GM18907 (cell line): ENCODE measurements around the gene COL4A2.
"Not testable (repeated sequence)": the region's sequence is repeated elsewhere in the genome, so short reads cannot be mapped to it uniquely, and the experiment has no call there.

ENCODE experiments used
- ATAC-seq: cut with Tn5 transposase; IDR thresholded peaks from one replicate; pipeline ENCODE4 v1.9.1; 2021; ENCODE audit warnings: mild to moderate bottlenecking, moderate library complexity; ENCODE audit not compliant: unreplicated experiment

The COL4A2 gene

GRCh38 chr13:110484290-110485048 is 177.4 kb downstream of the COL4A2 start:
- no peak for ATAC-seq

GRCh38 chr13:110485604-110486003 is 178.5 kb downstream of the COL4A2 start:
- ATAC-seq = no peak

- ATAC-seq = no peak
Observed at GRCh38 chr13:110486061-110486715, 179.1 kb downstream of the COL4A2 start.

- ATAC-seq = not testable (repeated sequence)
Observed at GRCh38 chr13:110486880-110487279, 179.8 kb downstream of the COL4A2 start.

GRCh38 chr13:110490009-110490770 is 183.1 kb downstream of the COL4A2 start:
- no peak for ATAC-seq

GRCh38 chr13:110491869-110492678 is 185.0 kb downstream of the COL4A2 start:
- ATAC-seq = no peak

GRCh38 chr13:110492679-110493593 is 185.9 kb downstream of the COL4A2 start:
- no peak for ATAC-seq

- ATAC-seq = no peak
Observed at GRCh38 chr13:110493613-110494012, 186.5 kb downstream of the COL4A2 start.

GRCh38 chr13:110495376-110495775 is 188.3 kb downstream of the COL4A2 start:
- no peak for ATAC-seq

- no peak for ATAC-seq
Observed at GRCh38 chr13:110495881-110496280, 188.8 kb downstream of the COL4A2 start.

GRCh38 chr13:110496281-110496680 is 189.2 kb downstream of the COL4A2 start:
- no peak for ATAC-seq

- no peak for ATAC-seq
Observed at GRCh38 chr13:110497003-110497402, 189.9 kb downstream of the COL4A2 start.

- not testable (repeated sequence) for ATAC-seq
Observed at GRCh38 chr13:110497896-110498295, 190.8 kb downstream of the COL4A2 start.

- ATAC-seq = no peak
Observed at GRCh38 chr13:110498327-110498726, 191.2 kb downstream of the COL4A2 start.

- no peak for ATAC-seq
Observed at GRCh38 chr13:110498765-110499164, 191.7 kb downstream of the COL4A2 start.

- no peak for ATAC-seq
Observed at GRCh38 chr13:110499621-110500281, 192.7 kb downstream of the COL4A2 start.

GRCh38 chr13:110500341-110500740 is 193.3 kb downstream of the COL4A2 start:
- no peak for ATAC-seq

GRCh38 chr13:110501188-110501587 is 194.1 kb downstream of the COL4A2 start:
- no peak for ATAC-seq
